Measurements from ENCODE around the gene MLST8. TPM values are rescaled to one million over a fixed set of nuclear protein-coding genes. Genes with fewer than 3 reads are reported as not detected.

The MLST8 gene
- total RNA-seq, 4 donors from 2014 or later: 29.3 to 58.8 (median 38.0) TPM

GRCh38 chr16:2223221-2223941 lies 18.1 kb downstream of the MLST8 start, which contains the start of gene E4F1:
E4F1 (plus strand) TSS chr16:2223591; CDS start chr16:2223614, 23 bp downstream.
- no peak for TF ChIP-seq CTCF (IDR thresholded peaks at IDR 0.05; ENCODE audit: low read depth)

DNA sequence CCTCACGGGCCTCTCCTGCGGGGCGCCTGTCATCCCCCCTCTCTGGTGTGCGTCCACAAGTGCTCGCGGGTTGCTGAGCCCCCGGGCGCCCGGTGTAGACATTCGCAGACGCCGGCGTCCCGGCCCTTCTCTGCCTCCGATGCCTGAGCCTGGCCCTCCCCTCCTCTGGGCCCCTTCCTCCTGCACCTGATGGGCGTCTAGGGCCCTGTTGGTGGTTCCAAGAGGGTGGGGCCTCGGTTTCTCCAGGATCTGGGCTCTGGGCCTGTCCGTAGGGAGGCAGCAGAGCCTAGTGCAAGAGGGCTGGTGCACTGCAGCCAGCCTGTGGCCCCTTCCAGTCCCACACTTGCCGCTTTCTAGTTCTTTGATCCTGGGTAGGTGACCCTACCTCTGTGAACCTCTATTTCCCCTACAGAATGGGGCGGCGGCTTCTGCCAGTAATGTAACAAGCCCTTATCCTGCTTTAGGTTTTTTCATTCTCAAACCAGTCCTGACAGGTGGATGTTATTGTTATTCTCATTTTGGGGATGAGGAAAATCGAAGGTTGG lies 18.8 kb downstream of the MLST8 start:
- no peak for TF ChIP-seq CTCF (IDR thresholded peaks at IDR 0.05; ENCODE audit: low read depth)

DNA sequence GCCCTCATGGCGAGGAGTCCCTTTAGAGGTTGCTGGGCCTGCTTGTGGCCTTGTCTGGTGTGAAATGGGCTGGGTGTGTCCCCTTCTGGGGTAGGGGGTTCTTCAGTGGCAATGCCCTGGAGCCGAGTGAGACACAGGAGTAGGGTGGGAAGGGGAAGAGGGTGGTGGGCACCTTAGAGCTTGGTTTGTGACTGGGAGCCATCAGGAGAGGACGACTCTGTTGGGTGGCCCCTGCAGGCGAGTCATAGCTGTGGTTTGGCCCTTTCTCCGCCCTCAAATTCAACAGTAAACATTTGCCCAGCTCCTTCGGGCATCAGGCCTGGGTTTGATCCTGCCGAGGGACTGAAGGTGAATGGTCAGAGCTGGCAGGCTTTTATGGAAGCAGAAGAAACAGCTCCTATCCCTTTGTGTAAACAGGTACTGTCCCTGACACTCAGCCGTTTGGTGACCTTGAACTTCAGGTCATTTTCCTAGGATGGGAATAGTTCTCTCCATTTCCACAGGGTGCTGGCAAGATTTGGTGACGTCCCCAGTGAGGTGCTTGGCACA lies 21.1 kb downstream of the MLST8 start:
- TF ChIP-seq CTCF (IDR thresholded peaks at IDR 0.05; ENCODE audit: low read depth): no peak

- TF ChIP-seq CTCF (IDR thresholded peaks at IDR 0.05; ENCODE audit: low read depth): no peak
Measured at GRCh38 chr16:2226918-2227317, 21.7 kb downstream of the MLST8 start.

GRCh38 chr16:2228161-2228824 lies 23.0 kb downstream of the MLST8 start:
- no peak for TF ChIP-seq CTCF (IDR thresholded peaks at IDR 0.05; ENCODE audit: low read depth)

GRCh38 chr16:2229091-2229490 lies 23.8 kb downstream of the MLST8 start:
- TF ChIP-seq CTCF (IDR thresholded peaks at IDR 0.05; ENCODE audit: low read depth): no peak

GRCh38 chr16:2229632-2230250 lies 24.5 kb downstream of the MLST8 start:
- no peak for TF ChIP-seq CTCF (IDR thresholded peaks at IDR 0.05; ENCODE audit: low read depth)
